ENCODE measurements around the gene HMGCS2. TPM values are rescaled to one million over a fixed set of nuclear protein-coding genes. Genes with fewer than 3 reads are reported as not detected.
A peak's percentile ranks its signal among the peaks of the same experiment; 100 is the strongest.

HMGCS2 gene
- total RNA-seq, 4 donors from 2014 or later = 6.4 to 8.1 TPM; not detected in 2

- no peak for DNase-seq
- Histone ChIP-seq H3K4me3 (replicated peaks in 1 of 3) (no peak overlapping the region), H3K27me3 (no peaks in the 10 kb centered on the region), H3K9me3 (no peaks in the 10 kb centered on the region), H3K36me3 (no peaks in the 10 kb centered on the region), H3K27ac (peak overlapping the region in 2 of 3 donors; percentile 57 to 59), H3K4me1 (peaks cover 39 to 46% of the 10 kb centered on the region in 2 donors)
- intact Hi-C loops (cut with DNase I) = loop anchor here (10.0 kb wide), 1 partner anchor 65 kb away; no protein-coding TSS in a partner anchor
- 100% methylated on average over 2 of the region's 2 CpGs for WGBS, 2 donors
- no peak for TF ChIP-seq CTCF (IDR thresholded peaks at IDR 0.05)
- no peak for TF ChIP-seq POLR2A (IDR thresholded peaks at IDR 0.05)
Measured at GRCh38 chr1:119740261-119740660, 28.4 kb downstream of the HMGCS2 start.

GRCh38 chr1:119739150-119739549 lies 29.6 kb downstream of the HMGCS2 start:
- no peaks in the 10 kb centered on the region for H3K9me3 ChIP-seq
- no peak overlapping the region for H3K4me3 ChIP-seq (replicated peaks in 1 of 3)
- peaks cover 39 to 46% of the 10 kb centered on the region in 2 donors for H3K4me1 ChIP-seq
- TF ChIP-seq CTCF (IDR thresholded peaks at IDR 0.05) = no peak
- no peak for TF ChIP-seq POLR2A (IDR thresholded peaks at IDR 0.05)
- no peak overlapping the region for H3K27ac ChIP-seq
- no peaks in the 10 kb centered on the region for H3K27me3 ChIP-seq
- intact Hi-C loops (cut with DNase I) = no loop called here
- no peaks in the 10 kb centered on the region for H3K36me3 ChIP-seq
- peak; percentile 77 to 78 for DNase-seq
- 33 to 59% methylated on average over 4 to 5 of the region's 6 CpGs for WGBS, 2 donors

- Histone ChIP-seq H3K36me3 (no peaks in the 10 kb centered on the region), H3K4me1 (peaks cover 34 to 38% of the 10 kb centered on the region in 2 donors), H3K9me3 (no peaks in the 10 kb centered on the region), H3K27me3 (no peaks in the 10 kb centered on the region), H3K4me3 (replicated peaks in 1 of 3) (no peak overlapping the region), H3K27ac (peak overlapping the region in 1 of 3 donors; percentile 31)
- 71 to 78% methylated on average over 6 to 7 of the region's 7 CpGs for WGBS, 2 donors
- no peak for DNase-seq
- intact Hi-C loops (cut with DNase I) = no loop called here
- TF ChIP-seq POLR2A (IDR thresholded peaks at IDR 0.05) = no peak
- no peak for TF ChIP-seq CTCF (IDR thresholded peaks at IDR 0.05)
Measured at GRCh38 chr1:119738100-119738720, 30.5 kb downstream of the HMGCS2 start.

GRCh38 chr1:119737040-119737682 lies 31.5 kb downstream of the HMGCS2 start:
- intact Hi-C loops (cut with DNase I) = no loop called here
- H3K4me1 ChIP-seq = peaks cover 36 to 40% of the 10 kb centered on the region in 2 donors
- no peak overlapping the region for H3K4me3 ChIP-seq (replicated peaks in 1 of 3)
- no peaks in the 10 kb centered on the region for H3K36me3 ChIP-seq
- peak overlapping the region in 1 of 3 donors; percentile 6 for H3K27ac ChIP-seq
- TF ChIP-seq POLR2A (IDR thresholded peaks at IDR 0.05) (no peak), CTCF (IDR thresholded peaks at IDR 0.05) (no peak)
- 51 to 63% methylated on average over 12 to 16 of the region's 16 CpGs for WGBS, 2 donors
- peak; percentile 43 to 57 for DNase-seq
- H3K27me3 ChIP-seq = no peaks in the 10 kb centered on the region
- no peaks in the 10 kb centered on the region for H3K9me3 ChIP-seq

- Histone ChIP-seq H3K27me3 (no peaks in the 10 kb centered on the region), H3K36me3 (no peaks in the 10 kb centered on the region), H3K27ac (peak overlapping the region in 1 of 3 donors; percentile 6), H3K9me3 (no peaks in the 10 kb centered on the region), H3K4me1 (peaks cover 39 to 44% of the 10 kb centered on the region in 2 donors), H3K4me3 (replicated peaks in 1 of 3) (no peak overlapping the region)
- intact Hi-C loops (cut with DNase I) = no loop called here
- TF ChIP-seq POLR2A (IDR thresholded peaks at IDR 0.05) = no peak
- no peak for TF ChIP-seq CTCF (IDR thresholded peaks at IDR 0.05)
- WGBS, 2 donors = 80 to 95% methylated on average over 2 of the region's 2 CpGs
- no peak for DNase-seq
Measured at GRCh38 chr1:119736649-119737039, 32.1 kb downstream of the HMGCS2 start.

All from thyroid gland (tissue), 4 donors.